Neuronal stem cell (in vitro differentiated cells): ENCODE data around the gene NUP133. TPM values are rescaled to one million over a fixed set of nuclear protein-coding genes. Genes with fewer than 3 reads are reported as not detected.

Experiments
- DNase-seq: peaks from one replicate; pipeline ENCODE4 v3.0.0-alpha.2; 2013; ENCODE audit warnings: low spot score
- H2AFZ ChIP-seq: one replicate; pipeline ENCODE4 v1.6.1; 2013; ENCODE audit warnings: mild to moderate bottlenecking, low read length, inconsistent platforms
- H2AK5ac ChIP-seq: 2 replicates; pipeline ENCODE4 v1.6.1; 2013; ENCODE audit warnings: low read depth, mild to moderate bottlenecking, inconsistent platforms, low read length, moderate library complexity, mixed read lengths
- H2BK120ac ChIP-seq: 2 replicates; pipeline ENCODE4 v1.6.1; 2013; ENCODE audit warnings: low read depth, mild to moderate bottlenecking, inconsistent platforms, low read length, moderate library complexity, mixed read lengths
- H2BK12ac ChIP-seq: one replicate; pipeline ENCODE4 v1.6.1; 2013; ENCODE audit warnings: low read length, inconsistent platforms
- H2BK15ac ChIP-seq: 2 replicates; pipeline ENCODE4 v1.6.1; 2013; ENCODE audit warnings: mild to moderate bottlenecking, low read length, inconsistent platforms, mixed read lengths
- H2BK5ac ChIP-seq: one replicate; pipeline ENCODE4 v1.6.1; 2013; ENCODE audit warnings: inconsistent platforms, mild to moderate bottlenecking, low read length, moderate library complexity
- H3K14ac ChIP-seq: one replicate; pipeline ENCODE4 v1.6.1; 2013; ENCODE audit warnings: low read length, inconsistent platforms
- H3K18ac ChIP-seq: 2 replicates; pipeline ENCODE4 v1.6.1; 2013; ENCODE audit warnings: low read length, inconsistent platforms
- H3K23ac ChIP-seq: 2 replicates; pipeline ENCODE4 v1.6.1; 2013; ENCODE audit warnings: low read depth, mild to moderate bottlenecking, mixed read lengths, low read length, inconsistent platforms; ENCODE audit not compliant: poor library complexity
- H3K27ac ChIP-seq: replicated peaks from 3 replicates; pipeline ENCODE4 v1.5.1; 2013; ENCODE audit warnings: low read length, inconsistent platforms
- H3K27me3 ChIP-seq, 3 experiments: 2 replicates each; pipeline ENCODE4 v1.6.1; 2013; ENCODE audit warnings: low read length in 3 of 3, mild to moderate bottlenecking in 2 of 3, inconsistent platforms in 1 of 3, low read depth in 1 of 3, mixed read lengths in 1 of 3, moderate library complexity in 1 of 3; ENCODE audit not compliant: control insufficient read depth in 3 of 3, insufficient read depth in 3 of 3
- H3K36me3 ChIP-seq, 2 donors: replicated peaks in 1 of 2; 2 replicates each; pipeline ENCODE4 v1.6.1; 2013; ENCODE audit warnings: low read length in 2 of 2; ENCODE audit not compliant: control insufficient read depth in 2 of 2, insufficient read depth in 2 of 2
- H3K4ac ChIP-seq: 2 replicates; pipeline ENCODE4 v1.6.1; 2013; ENCODE audit warnings: inconsistent platforms, mild to moderate bottlenecking, low read length, moderate library complexity
- H3K4me1 ChIP-seq, 2 donors: 1 replicate in 1 of 2; 2 replicates in 1 of 2; pipeline ENCODE4 v1.6.1; 2013; ENCODE audit warnings: low read length in 2 of 2, low read depth in 1 of 2; ENCODE audit not compliant: control insufficient read depth in 2 of 2, insufficient read depth in 1 of 2
- H3K4me2 ChIP-seq: one replicate; pipeline ENCODE4 v1.6.1; 2013; ENCODE audit warnings: mild to moderate bottlenecking, low read length, inconsistent platforms; ENCODE audit not compliant: insufficient read depth, poor library complexity, severe bottlenecking
- H3K4me3 ChIP-seq, 2 donors: 2 replicates each; pipeline ENCODE4 v1.5.1; 2013; ENCODE audit warnings: low read length in 2 of 2, mild to moderate bottlenecking in 2 of 2, inconsistent platforms in 1 of 2, moderate library complexity in 1 of 2
- H3K79me1 ChIP-seq: one replicate; pipeline ENCODE4 v1.6.1; 2013; ENCODE audit warnings: low read depth, mild to moderate bottlenecking, inconsistent platforms, low read length, moderate library complexity
- H3K9ac ChIP-seq: one replicate; pipeline ENCODE4 v1.6.1; 2013; ENCODE audit warnings: mild to moderate bottlenecking, low read depth, low read length, inconsistent platforms; ENCODE audit not compliant: poor library complexity
- H3K9me3 ChIP-seq, 2 donors: replicated peaks in 1 of 2; 2 replicates each; pipeline versions ENCODE3 to v1.6.1; 2013; ENCODE audit warnings: low read length in 2 of 2, mild to moderate bottlenecking in 2 of 2, inconsistent platforms in 1 of 2, low read depth in 1 of 2, mixed read lengths in 1 of 2, moderate library complexity in 1 of 2; ENCODE audit not compliant: control insufficient read depth in 2 of 2, insufficient read depth in 1 of 2
- H4K8ac ChIP-seq: one replicate; pipeline ENCODE4 v1.6.1; 2013; ENCODE audit warnings: low read depth, mild to moderate bottlenecking, inconsistent platforms, low read length, moderate library complexity
- H4K91ac ChIP-seq: one replicate; pipeline ENCODE4 v1.6.1; 2013; ENCODE audit warnings: low read length, low read depth, mild to moderate bottlenecking, inconsistent platforms; ENCODE audit not compliant: poor library complexity
- WGBS, 2 donors: extraction: QIAGEN DNeasy Blood & Tissue Kit; methylation state at CpG; one replicate each; pipeline ENCODE4 v1.1.7; 2013; ENCODE audit warnings: missing lambda C conversion rate in 2 of 2, mixed read lengths in 1 of 2; ENCODE audit not compliant: insufficient read length in 2 of 2, insufficient replicate concordance in 1 of 2; ENCODE audit errors: extremely low coverage in 2 of 2; 5-methylcytosine and 5-hydroxymethylcytosine counted together
- small RNA-seq: library from polyadenylated mRNA; stranded (forward); fragments of <200 nt; extraction: miRNeasy Mini kit (QIAGEN cat#:217004); gene quantifications from one replicate; pipeline ENCODE3, GENCODE V24; 2013; ENCODE audit not compliant: insufficient read depth

NUP133 gene

GRCh38 chr1:229392936-229393335, 115.2 kb downstream of the NUP133 start:
- no peak overlapping the region for H2AFZ ChIP-seq
- H3K36me3 ChIP-seq: no peaks in the 10 kb centered on the region
- no peak overlapping the region for H3K23ac ChIP-seq
- no peak overlapping the region for H4K8ac ChIP-seq
- no peak overlapping the region for H3K4me3 ChIP-seq
- no peak overlapping the region for H3K9ac ChIP-seq
- H3K27me3 ChIP-seq: peaks cover 0 to 22% (median 0%) of the 10 kb centered on the region in 3 experiments
- no peaks in the 10 kb centered on the region for H3K4me1 ChIP-seq
- H2BK5ac ChIP-seq: no peak overlapping the region
- H2BK15ac ChIP-seq: no peak overlapping the region
- H2AK5ac ChIP-seq: no peak overlapping the region
- H2BK120ac ChIP-seq: no peak overlapping the region
- no peak overlapping the region for H3K14ac ChIP-seq
- WGBS, 2 donors: no CpG with 5 or more reads among the region's 4 CpGs
- H3K9me3 ChIP-seq: no peaks in the 10 kb centered on the region
- H3K18ac ChIP-seq: no peak overlapping the region
- H3K79me1 ChIP-seq: no peaks in the 10 kb centered on the region
- no peak overlapping the region for H4K91ac ChIP-seq
- H3K4ac ChIP-seq: no peak overlapping the region
- no peak overlapping the region for H2BK12ac ChIP-seq
- DNase-seq: no peak
- H3K4me2 ChIP-seq: no peak overlapping the region
- no peak overlapping the region for H3K27ac ChIP-seq

Small RNA genes lying within 50 kb of the gene (small RNA-seq; reads per million reads assigned to genes)
- gene RN7SKP276 (not detected), gene RNA5SP78 (not detected), gene RNU4-21P (not detected)
